HG03469 (cell line): ENCODE measurements around the gene POLR2I.

Experiments
- ATAC-seq: cut with Tn5 transposase; IDR thresholded peaks from one replicate; pipeline ENCODE4 v1.9.1; 2021; ENCODE audit warnings: mild to moderate bottlenecking, moderate library complexity, moderate number of reproducible peaks; ENCODE audit not compliant: unreplicated experiment

The POLR2I gene

DNA sequence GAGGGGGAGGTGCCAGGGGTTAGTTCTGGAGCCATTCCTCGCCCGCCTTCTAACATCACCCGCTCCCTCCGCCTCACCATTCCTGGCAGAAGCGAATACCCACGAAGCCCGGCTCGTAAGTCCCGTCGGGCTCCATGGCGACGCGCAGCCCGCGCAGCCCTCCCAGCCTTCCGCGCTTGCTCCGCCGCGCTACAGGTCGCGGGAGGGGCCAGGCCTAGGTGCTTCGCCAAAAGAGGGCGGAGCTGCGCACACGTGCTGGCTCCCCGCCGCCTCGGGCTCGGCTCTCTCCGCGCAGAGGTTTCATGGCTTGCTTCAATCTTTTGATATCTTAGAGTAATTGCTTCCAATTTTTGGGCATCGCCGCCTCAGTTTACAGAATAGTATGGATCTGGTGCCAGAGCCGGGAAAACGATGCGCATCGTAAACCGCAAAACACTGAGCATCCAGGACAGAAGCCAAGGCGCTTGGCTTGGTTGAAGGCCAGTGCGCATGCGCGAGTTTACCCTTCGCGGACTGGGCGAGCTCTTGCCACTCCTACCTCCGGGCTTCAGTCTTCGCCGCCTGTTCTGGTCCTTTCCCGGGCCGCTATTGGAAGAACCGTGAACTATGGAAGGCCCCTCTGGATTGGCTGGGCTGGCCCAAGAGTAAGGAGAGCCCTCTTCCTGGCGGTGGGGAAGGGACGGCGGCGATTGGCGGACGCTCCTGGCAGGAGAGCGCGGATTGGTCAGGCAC is at the start of gene POLR2I:
Gene POLR2I (minus strand): TSS at position 155 of the 732 bp plus-strand sequence. CDS start 19 bp downstream, at position 136.
- ATAC-seq = peak; percentile 66

DNA sequence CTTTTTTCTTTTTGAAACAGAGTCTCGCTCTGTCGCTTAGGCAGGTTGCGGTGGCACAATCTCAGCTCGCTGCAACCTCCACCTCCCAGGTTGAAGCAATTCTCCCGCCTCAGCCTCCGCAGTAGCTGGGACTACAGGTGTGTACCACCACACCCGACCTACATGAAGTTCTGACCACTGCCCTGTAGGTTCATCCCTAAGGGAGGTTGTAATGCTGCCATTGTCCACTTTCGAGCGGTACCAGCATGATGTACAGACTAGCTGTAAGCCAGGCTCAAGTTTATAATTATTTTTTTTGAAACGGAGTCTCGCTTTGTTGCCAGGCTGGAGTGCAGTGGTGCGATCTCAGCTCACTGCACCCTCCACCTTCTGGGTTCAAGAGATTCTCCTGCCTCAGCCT is 49.1 kb upstream of the POLR2I start:
- ATAC-seq = no peak

DNA sequence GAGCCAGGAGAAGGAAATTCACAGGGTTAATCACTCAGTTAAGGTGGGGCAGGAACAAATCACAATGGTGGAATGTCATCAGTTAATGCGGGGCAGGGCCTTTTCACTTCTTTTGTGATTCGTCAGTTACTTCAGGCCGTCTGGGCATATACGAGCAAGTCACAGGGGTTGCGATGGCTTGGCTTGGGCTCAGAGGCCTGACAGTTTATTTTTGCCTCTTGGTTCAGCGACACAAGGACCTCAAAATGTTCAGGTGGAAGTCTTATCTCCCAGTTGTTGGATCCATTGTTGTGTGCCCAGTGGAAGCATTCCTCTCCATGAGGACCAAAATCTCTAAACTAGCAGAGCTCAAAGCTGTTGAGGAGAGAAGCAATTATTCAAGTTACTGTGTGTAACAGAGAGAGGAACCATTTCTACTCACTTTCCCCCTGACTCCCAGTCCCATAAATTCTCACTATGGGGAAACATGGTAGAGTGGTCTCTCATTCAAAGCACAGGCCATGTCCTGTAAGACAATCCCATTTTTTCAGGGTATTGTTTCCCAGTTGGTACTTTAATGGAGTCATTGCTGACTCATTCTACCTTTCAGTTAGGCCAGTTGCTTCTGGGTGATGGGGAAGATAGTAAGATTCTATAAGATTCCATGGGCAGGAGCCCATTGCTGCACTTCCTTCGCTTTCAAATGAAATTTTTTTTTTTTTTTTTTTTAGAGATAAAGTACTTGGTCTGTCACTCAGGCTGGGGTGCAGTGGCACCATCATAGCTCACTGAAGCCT is 46.3 kb upstream of the POLR2I start:
- ATAC-seq = no peak

DNA sequence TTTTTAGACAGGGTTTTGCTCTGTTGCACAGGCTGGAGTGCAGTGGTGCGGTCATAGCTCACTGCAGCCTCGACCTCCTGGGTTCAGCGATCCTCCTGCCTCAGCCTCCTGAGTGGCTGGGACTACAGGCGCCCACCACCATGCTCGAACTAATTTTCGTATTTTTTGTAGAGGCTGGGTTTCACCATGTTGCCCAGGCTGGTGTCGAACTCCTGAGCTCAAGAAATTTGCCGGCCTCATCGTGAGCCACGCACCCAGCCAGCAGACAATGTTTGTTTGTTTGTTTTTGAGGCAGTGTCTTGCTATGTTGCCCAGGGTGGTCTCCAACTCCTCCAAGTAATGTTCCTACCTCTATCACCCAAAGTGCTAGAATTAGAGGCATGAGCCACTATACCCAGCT is 38.5 kb upstream of the POLR2I start:
- ATAC-seq = no peak

DNA sequence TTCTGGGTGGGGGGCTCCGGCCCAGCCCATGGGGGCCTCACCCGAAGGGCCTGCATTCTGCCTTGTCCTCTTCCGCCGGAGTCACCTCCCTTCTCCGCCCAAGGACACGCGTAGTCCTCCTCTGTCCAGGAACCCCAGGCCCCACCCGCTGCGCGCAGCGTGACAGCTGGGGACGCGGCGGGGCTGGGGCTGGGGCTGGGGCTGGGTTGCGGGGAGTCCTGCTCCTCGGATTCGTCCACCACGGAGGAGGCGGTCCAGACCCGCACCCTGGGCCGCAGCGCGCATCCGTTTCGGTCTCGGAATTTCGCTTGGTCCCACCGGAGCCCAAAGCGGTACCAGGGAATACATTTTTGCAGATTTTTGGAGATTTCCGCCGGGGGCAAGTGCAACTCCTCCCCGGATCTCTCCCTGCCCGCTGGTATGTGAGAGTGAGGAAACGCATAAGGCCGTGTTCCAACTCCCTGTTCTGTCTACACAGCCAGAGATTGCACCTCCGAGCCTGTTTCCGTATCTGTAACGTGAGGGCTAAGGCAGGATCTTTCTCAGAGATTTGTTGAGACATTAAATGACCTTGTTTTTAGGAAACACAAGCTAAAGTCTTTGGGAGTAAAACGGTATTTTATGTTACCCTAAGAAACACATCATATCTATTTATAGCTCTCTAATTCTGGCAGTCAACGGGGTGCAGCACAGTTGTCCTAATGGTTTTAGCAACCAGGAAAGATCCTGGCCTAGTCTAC is 37.8 kb upstream of the POLR2I start, which contains the start of gene COX7A1:
Gene COX7A1 (minus strand): TSS at position 96 of the 740 bp plus-strand sequence. CDS start 40 bp downstream, at position 56.
- ATAC-seq = no peak

DNA sequence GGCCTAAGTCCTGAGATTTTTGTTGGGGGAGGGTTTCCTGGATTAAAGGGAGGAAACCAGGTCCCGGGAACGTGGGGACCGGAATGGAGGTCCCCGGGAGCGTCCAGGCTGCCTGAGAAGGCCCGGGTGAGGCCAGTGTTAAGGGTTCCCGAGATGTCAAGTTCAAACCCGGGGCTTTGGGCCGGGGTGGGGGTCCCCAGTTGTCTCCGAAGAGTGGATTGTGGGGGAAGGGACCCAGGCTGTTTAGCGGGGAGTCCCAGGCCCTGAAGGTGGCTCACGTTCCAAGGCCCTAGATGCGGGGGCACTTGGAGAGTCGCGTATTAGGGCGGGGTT is 37.3 kb upstream of the POLR2I start:
- ATAC-seq = no peak

DNA sequence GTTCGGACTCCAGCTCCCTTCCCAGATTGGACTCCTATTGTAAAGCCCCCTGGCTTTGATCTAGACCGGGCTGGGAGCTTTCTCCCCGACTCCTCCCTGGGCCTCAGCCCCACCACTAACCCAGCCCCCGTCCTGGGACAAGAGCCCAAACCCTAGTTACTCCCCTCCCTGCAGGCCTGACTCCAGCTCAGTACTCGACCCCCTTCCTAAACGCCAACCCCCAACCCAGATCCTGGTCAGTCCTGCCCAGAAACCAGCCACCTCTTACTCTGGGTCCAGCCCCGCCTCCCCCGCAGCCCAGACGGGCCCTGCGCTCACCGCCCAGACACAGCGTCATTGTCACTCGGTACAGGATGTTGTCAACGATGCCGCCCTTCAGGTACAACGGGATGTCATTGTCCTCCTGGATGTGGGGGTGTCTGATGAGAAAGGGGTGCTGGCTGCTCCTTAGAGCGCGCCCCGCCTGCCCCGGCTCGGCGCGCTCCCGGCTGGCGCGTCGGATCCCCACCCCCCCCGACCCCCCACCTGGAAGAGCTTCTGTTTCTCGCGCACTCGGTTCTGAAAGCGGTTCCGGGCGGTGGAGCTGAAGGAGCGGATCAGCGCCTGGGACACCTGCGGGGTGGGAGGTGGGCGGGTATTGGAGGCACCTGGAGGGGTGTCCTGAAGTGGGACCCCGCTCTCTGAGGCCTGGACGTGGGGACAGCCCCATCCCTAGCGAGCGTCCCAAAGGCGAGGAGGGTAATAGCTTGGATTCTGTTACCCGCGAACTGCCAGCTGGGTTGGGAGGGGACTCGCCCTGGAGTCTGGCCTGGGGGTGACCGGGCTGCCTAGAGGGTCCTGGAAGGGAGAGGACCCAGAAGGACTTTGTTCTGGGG is 36.7 kb upstream of the POLR2I start:
- no peak for ATAC-seq

DNA sequence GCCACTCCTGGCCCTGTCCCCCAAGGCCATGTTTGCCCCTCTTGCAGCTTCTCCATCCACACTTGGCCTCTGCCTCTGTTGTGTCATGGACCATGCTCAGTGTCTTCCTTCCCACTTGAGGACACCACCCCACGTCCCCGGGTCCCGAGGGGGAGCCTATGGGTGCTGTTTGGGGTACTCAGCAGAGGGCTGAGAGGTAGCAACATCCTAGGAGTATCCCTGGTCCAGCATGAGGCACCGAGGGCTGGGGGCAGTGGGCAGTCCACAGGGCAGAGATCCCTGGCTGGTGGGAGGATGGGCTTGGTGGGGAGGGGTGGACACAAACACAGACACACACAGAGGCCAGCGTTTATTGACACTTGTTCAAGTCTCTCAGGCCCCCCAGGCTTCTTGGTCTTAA is 35.9 kb upstream of the POLR2I start:
- ATAC-seq = no peak

DNA sequence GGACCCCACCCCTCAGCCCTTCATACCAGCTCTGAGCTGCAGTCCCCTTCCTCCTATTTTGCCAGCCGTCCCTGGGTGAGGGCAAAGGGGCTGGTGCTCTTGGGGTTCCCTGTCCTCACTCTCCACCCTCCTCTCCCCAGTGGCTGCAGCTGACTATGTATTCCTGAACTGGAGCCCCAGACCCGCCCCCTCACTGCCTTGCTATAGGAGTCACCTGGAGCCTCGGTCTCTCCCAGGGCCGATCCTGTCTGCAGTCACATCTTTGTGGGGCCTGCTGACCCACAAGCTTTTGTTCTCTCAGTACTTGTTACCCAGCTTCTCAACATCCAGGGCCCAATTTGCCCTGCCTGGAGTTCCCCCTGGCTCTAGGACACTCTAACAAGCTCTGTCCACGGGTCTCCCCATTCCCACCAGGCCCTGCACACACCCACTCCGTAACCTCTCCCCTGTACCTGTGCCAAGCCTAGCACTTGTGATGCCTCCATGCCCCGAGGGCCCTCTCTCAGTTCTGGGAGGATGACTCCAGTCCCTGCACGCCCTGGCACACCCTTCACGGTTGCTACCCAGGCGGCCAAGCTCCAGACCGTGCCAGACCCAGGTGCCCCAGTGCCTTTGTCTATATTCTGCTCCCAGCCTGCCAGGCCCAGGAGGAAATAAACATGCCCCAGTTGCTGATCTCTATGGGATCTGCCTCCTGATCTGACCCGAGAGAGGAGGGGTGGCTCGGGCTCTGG is 35.2 kb upstream of the POLR2I start:
- ATAC-seq = no peak

DNA sequence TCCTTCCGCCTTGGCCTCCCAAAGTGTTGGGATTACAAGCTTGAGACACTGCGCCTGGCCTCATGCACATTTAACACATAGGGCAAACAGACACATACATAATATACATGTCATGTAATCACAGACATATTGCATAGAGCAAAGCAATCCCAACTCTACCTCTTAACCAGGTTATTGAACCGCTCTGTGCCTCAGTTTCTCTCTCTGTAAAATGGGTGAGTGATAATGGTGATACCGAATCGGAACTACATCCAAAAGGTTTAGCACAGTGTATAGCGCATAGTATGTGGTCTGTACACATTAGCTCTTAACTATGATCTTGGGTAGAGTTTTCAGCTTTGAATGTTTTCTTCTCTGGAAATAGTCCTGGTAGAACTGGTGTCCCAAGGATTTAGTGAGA is 29.9 kb upstream of the POLR2I start:
- no peak for ATAC-seq

DNA sequence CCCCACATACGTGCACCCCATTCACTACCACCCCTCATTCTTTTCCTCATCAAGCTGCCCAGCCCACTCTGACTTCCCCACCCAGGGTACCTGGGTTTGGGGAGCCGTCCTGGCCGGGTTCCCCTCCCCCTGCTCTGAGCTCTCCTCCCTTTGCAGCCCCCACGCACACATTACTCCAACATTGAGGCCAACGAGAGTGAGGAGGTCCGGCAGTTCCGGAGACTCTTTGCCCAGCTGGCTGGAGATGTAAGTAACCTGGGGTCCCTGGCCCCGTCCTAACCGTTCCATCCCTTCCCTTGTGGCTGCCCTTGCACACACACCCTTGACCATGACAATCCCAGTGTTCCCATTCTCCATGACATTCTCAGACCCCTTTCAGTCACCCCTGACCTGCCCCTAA is 27.8 kb upstream of the POLR2I start:
- no peak for ATAC-seq

DNA sequence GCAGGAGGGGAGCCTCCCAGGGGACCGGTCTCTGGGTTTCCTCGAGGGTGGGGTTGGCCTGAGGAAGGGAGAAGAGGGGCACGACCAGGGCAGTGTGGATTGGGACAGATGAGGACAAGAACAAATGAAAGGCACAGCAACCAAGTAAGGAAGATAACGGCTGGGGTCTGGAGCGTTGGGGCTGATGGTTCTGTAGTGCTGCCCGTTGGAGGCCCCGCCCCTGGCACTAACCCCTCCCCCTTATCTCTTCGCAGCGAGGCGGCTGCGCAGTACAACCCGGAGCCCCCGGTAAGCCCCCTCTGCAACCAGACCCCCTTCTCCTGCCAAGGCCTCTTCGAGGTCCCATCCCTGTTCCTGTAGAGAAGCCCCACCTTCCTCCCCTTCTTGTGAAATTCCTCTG is 27.4 kb upstream of the POLR2I start:
- ATAC-seq = no peak

DNA sequence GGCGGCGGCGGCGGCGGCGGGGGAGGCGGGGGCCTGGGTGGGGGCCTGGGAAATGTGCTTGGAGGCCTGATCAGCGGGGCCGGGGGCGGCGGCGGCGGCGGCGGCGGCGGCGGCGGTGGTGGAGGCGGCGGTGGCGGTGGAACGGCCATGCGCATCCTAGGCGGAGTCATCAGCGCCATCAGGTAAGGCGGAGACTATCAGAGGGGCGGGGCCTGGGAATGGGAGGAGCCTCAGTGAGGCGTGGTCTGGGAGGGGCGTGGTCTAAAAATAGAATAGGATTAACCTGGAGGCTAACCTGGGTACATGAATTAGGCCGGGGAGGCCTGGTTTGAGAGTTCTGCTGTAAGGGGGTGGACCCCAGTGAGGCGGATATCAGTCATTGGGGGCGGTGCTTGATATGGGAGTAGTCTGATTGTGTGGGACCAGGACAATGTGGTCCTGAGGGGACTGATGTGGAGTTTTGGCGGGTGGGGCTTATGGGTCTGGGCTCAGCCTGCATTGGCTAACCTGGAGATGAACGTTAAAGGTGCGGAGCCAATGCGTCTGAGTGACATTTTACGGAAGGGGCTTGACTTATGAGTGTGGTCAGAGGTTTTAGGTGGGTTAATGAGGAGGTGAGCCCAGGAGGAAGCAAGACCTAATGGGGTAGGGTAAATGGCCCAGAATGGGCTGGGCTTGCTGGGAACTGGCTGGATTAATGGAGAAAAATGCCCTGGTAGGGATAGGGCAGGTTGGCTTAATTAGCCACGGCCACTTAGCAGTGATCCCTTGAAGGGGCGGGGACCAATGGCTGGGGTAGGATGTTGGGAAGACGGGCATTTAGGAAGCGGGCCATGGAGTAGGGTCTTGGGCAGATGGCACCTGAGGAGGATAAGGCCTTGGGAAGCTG is 26.6 kb upstream of the POLR2I start:
- no peak for ATAC-seq

DNA sequence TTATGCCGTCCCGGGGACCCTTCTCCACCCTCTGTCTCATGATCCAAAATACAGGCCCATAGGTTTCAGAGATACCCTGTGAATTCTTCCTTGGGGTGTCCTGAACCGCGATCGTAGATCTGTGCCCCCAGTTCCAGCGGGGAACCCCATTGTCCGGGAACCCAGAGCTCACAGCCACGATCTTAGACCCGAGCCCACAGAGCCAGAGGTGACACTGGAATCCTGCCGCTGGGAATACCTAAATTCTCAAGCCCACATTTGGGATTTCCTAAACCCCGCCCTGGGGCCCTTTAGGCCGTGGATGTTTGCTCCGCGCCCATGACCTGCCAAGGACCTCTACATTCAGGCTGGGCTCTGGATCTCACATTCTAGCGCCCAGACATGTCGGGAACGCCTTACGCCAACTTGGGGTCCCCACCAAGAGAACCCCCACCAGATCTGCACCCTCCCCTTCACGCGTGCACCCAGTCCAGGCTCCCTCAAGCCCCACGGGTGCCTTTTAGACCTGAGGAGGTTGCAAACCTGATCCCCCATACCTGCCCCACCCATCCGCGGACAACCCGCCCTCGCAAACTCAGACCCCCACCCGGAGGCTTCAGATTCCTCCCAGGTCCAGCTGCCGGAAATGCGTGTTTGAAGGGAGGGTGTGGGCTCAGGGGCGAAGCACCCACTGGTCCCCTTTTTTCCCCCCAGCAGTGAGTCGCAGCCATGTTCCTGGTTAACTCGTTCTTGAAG is 25.8 kb upstream of the POLR2I start:
- no peak for ATAC-seq

DNA sequence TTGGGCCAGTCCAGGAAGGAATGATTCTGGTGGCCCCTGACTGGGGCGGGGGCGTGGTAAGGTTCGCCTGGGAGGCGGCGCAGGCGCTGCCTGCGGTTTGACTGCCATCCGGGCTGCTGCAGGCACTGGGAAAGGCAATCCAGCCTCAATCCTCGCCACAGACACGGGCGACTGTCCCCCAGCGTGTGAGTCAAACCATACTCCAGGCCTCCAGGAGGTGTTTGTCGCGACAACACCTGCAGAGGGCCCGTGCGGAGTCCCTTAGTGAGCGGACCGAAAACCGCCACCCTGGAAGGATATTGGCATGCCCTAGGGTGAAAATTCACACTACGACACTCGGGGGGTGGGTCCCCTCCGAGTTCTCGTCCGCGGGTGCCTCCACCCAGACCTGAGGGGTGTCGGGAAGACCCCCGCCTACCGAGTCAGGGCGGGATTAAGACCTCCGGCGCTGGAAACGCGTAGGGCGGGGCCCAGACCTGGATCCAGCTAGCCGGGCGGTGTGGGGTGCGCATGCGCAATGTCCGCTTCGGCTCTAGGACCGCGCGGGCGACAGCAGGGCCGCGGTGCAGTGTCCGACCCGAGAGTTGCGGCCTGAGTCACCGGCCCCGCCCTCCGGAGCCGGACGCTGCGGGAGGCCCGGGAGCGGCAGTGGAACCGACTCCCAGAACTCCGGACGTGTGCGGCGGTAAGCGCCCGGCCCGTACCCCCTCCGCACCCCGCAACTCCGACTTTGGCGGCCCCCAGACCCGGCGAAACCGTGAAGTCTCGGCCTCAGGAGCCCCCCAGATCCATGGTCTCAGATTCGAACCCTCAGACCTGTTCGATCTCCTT is 25.0 kb upstream of the POLR2I start, which contains the start of gene CAPNS1:
Gene CAPNS1 (plus strand): TSS at position 594 of the 831 bp plus-strand sequence. CDS start 946 bp downstream, outside the sequence.
- peak; percentile 70 for ATAC-seq

DNA sequence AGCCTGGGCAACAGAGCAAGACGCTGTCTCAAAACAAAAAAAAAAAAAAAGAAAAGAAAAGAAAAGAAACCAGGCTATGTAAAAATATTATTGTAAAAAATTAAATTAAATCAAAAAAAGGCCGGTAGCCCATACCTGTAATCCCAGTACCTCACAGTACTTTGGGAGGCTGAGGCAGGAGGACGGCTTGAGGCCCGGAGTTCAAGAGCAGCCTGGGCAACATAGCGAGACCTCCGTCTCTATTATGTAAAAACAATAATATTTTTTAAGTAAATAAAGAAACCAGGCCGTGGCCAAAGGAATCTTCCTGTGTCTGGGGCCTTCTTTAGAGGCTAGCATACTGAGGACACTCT is 24.4 kb upstream of the POLR2I start:
- ATAC-seq = no peak

DNA sequence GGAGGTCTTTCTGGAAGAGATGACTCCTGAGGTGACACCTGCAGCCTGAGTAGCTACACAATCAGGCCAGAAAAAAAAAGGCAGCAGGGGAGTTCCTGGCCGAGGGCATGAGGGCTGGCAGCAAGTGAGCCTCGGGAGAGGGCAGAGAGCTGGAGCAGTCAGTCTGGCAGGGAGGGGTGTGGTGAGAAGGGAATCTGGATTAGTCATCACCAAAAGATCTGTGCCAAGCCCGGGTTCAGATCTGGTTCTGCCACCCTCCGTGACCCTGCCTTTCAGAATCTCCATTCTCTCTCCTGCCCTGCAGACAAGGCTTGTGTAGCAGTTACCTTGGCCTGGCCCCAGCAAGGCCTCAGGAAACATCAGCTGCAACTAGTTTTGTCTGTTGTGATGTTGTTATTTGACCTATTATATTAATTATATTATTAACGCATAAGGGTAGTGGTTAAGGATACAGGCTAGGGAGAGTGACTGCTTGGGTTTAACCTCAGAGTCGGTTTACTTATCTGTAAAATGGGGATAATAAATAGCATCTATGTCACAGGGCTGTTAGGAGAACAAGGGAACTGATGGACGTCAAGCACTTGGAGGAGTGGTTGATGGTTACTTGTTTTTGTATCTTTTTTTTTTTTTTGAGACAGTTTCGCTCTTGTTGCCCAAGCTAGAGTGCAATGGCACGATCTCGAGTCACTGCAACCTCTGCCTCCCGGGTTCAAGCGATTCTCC is 22.4 kb upstream of the POLR2I start:
- no peak for ATAC-seq
